ENCODE results near the gene FBXO46. TPM values are rescaled to one million over a fixed set of nuclear protein-coding genes. Genes with fewer than 3 reads are reported as not detected.

FBXO46 gene
- polyA plus RNA-seq, 1 donor = 13.9 TPM

DNA sequence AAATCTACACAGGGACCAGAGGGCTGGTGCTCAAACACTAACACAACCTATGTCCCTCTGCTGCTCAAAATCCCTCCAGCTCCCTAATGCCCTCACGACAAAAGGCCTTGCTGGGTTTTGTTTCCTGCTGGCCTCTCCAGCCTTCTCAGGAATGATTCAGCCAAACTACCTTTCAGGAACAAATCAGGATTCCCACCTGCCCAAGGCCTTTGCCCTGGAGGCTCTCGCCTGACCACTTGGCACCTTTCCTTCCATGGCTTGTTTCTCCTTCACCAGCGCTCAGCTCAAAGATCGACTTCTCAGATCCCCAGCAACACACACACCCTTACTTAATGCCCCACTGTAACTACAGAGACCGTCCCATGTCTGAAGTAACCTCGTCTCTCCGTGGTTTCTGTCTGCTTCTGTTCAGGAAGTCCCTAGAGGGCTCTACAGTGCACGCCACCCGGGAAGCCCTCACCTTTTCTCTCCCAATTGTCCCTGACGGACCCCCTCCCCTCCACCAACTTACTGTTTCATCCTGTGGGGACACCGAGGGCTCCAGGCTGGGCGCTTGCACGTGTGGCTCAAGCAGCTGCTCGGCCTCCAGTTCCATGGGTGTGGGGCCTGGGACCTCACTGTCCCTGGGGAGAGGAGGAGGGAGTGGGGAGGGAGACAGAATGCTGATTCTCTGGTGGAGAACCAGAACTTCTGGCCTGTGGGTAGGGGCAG, 41.6 kb upstream of the FBXO46 start:
- WGBS (ENCODE audit: insufficient coverage, low lambda C conversion rate) = 100% methylated on average over 1 of the region's 14 CpGs
- H3K27ac ChIP-seq (ENCODE audit: low read length) = peak overlapping the region; percentile 6
- H3K4me1 ChIP-seq (ENCODE audit: control insufficient read depth, insufficient read depth, low read length) = peaks cover 43% of the 10 kb centered on the region
- DNase-seq = peak in 1 of 2 donors; percentile 17
- peaks cover 14% of the 10 kb centered on the region for H3K36me3 ChIP-seq (ENCODE audit: control insufficient read depth, insufficient read depth, low read length)
- H3K4me3 ChIP-seq (ENCODE audit: low read length) = no peak overlapping the region
- peaks cover 5% of the 10 kb centered on the region for H3K9me3 ChIP-seq (ENCODE audit: control insufficient read depth, low read depth, low read length)
- H3K27me3 ChIP-seq (ENCODE audit: control insufficient read depth, insufficient read depth, low read length) = no peaks in the 10 kb centered on the region

DNA sequence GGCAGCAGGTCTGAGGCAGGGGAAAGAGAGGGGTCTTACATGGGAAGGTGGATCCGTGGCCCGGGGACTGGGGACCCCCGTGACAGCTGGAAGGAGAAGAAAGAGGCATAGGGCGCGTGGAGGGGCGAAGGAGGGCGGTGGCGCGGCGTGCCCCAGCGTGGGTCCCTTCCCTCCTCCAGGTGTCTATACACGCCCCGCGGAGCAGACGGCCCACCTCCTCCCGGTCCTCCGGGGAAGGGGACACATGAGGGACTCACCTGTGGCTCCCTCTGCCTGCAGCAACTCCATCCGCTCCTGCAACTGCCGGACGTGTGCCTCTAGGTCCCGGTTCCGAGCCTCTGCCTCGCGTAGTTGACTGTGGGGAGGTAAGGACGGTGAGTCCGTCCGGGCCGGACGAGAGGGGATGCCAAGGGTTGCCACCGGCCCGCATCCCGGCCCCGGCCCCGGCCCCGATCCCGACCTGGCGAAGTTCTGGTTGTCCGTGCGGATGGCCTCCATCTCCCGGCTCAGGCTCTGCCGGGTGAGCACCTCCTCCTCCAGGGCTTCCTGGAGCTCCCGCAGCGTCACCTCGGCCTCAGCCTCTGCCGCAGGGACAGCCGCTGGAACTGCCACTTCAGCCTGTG, 40.7 kb upstream of the FBXO46 start:
- Histone ChIP-seq H3K4me1 (ENCODE audit: control insufficient read depth, insufficient read depth, low read length) (peaks cover 51% of the 10 kb centered on the region), H3K36me3 (ENCODE audit: control insufficient read depth, insufficient read depth, low read length) (peaks cover 6% of the 10 kb centered on the region), H3K4me3 (ENCODE audit: low read length) (peak overlapping the region; percentile 40), H3K27ac (ENCODE audit: low read length) (peak overlapping the region; percentile 98), H3K9me3 (ENCODE audit: control insufficient read depth, low read depth, low read length) (peaks cover 9% of the 10 kb centered on the region), H3K27me3 (ENCODE audit: control insufficient read depth, insufficient read depth, low read length) (no peaks in the 10 kb centered on the region)
- no CpG with 5 or more reads among the region's 46 CpGs for WGBS (ENCODE audit: insufficient coverage, low lambda C conversion rate)
- DNase-seq = peak in 1 of 2 donors; percentile 18

DNA sequence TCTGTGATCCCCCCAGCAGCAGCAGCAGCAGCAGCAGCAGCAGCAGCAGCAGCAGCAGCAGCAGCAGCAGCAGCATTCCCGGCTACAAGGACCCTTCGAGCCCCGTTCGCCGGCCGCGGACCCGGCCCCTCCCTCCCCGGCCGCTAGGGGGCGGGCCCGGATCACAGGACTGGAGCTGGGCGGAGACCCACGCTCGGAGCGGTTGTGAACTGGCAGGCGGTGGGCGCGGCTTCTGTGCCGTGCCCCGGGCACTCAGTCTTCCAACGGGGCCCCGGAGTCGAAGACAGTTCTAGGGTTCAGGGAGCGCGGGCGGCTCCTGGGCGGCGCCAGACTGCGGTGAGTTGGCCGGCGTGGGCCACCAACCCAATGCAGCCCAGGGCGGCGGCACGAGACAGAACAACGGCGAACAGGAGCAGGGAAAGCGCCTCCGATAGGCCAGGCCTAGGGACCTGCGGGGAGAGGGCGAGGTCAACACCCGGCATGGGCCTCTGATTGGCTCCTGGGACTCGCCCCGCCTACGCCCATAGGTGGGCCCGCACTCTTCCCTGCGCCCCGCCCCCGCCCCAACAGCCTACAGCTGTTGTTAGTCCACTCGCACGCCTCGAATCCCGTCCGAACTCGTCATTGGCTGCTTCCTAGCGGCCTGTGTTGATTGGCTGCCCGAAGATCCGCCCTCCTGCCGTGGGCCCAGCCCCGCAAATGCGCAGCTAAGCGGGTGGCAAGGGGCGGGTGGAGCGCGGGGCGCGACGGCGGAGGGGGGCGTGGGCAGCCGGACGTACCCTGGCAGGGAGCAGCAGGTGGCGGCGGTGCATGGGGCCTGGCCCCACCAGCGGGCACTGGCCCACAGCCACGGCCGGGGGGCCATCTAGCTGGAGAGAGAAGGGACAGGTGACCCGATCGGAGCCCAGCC, 39.8 kb upstream of the FBXO46 start:
- H3K4me1 ChIP-seq (ENCODE audit: control insufficient read depth, insufficient read depth, low read length) = peaks cover 59% of the 10 kb centered on the region
- peak overlapping the region; percentile 68 for H3K4me3 ChIP-seq (ENCODE audit: low read length)
- H3K36me3 ChIP-seq (ENCODE audit: control insufficient read depth, insufficient read depth, low read length) = peaks cover 6% of the 10 kb centered on the region
- no CpG with 5 or more reads among the region's 79 CpGs for WGBS (ENCODE audit: insufficient coverage, low lambda C conversion rate)
- peak overlapping the region; percentile 98 for H3K27ac ChIP-seq (ENCODE audit: low read length)
- peak; percentile 97 to 99 for DNase-seq
- H3K27me3 ChIP-seq (ENCODE audit: control insufficient read depth, insufficient read depth, low read length) = no peaks in the 10 kb centered on the region
- peaks cover 9% of the 10 kb centered on the region for H3K9me3 ChIP-seq (ENCODE audit: control insufficient read depth, low read depth, low read length)

DNA sequence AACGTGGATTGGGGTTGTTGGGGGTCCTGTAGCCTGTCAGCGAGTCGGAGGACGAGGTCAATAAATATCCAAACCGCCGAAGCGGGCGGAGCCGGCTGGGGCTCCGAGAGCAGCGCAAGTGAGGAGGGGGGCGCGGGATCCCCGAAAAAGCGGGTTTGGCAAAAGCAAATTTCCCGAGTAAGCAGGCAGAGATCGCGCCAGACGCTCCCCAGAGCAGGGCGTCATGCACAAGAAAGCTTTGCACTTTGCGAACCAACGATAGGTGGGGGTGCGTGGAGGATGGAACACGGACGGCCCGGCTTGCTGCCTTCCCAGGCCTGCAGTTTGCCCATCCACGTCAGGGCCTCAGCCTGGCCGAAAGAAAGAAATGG, 39.1 kb upstream of the FBXO46 start:
- Histone ChIP-seq H3K27me3 (ENCODE audit: control insufficient read depth, insufficient read depth, low read length) (no peaks in the 10 kb centered on the region), H3K4me3 (ENCODE audit: low read length) (peak overlapping the region; percentile 68), H3K4me1 (ENCODE audit: control insufficient read depth, insufficient read depth, low read length) (peaks cover 55% of the 10 kb centered on the region), H3K36me3 (ENCODE audit: control insufficient read depth, insufficient read depth, low read length) (peaks cover 11% of the 10 kb centered on the region), H3K9me3 (ENCODE audit: control insufficient read depth, low read depth, low read length) (peaks cover 9% of the 10 kb centered on the region), H3K27ac (ENCODE audit: low read length) (peak overlapping the region; percentile 98)
- no CpG with 5 or more reads among the region's 28 CpGs for WGBS (ENCODE audit: insufficient coverage, low lambda C conversion rate)
- DNase-seq = peak in 1 of 2 donors; percentile 76

- Histone ChIP-seq H3K9me3 (ENCODE audit: control insufficient read depth, low read depth, low read length) (peaks cover 9% of the 10 kb centered on the region), H3K4me3 (ENCODE audit: low read length) (peak within 1 kb of the TSS; percentile 86), H3K27me3 (ENCODE audit: control insufficient read depth, insufficient read depth, low read length) (peaks cover 3% of the 10 kb centered on the region), H3K36me3 (ENCODE audit: control insufficient read depth, insufficient read depth, low read length) (peaks cover 11% of the 10 kb centered on the region), H3K27ac (ENCODE audit: low read length) (peak within 1 kb of the TSS; percentile 98), H3K4me1 (ENCODE audit: control insufficient read depth, insufficient read depth, low read length) (peaks cover 55% of the 10 kb centered on the region)
- peak; percentile 98 to 99 for DNase-seq
- 0% methylated on average over 2 of the region's 70 CpGs for WGBS (ENCODE audit: insufficient coverage, low lambda C conversion rate)
Observed at GRCh38 chr19:45768984-45769782, 38.5 kb upstream of the FBXO46 start, which contains the start of gene SIX5. SIX5 (minus strand) TSS chr19:45769252; CDS start chr19:45768844, 408 bp downstream.

DNA sequence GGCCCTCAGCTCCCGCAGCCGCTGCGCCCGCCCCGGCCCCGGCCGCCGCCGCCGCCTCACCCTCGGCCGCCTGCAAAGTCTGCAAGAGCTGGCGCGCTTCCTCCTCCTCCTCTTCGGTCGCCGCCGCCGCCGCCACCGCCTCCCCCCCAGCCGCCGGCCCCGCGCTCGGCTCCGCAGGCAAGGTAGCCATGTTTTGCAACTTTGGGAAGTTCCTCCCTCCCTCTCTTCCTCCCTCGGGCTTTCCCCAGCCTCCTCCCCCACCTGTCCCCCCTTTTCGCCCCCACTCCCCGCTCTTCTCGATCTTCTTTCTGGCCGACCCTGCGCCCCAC, 37.9 kb upstream of the FBXO46 start:
- Histone ChIP-seq H3K27ac (ENCODE audit: low read length) (peak overlapping the region; percentile 96), H3K4me3 (ENCODE audit: low read length) (peak overlapping the region; percentile 86), H3K36me3 (ENCODE audit: control insufficient read depth, insufficient read depth, low read length) (peaks cover 11% of the 10 kb centered on the region), H3K4me1 (ENCODE audit: control insufficient read depth, insufficient read depth, low read length) (peaks cover 58% of the 10 kb centered on the region), H3K9me3 (ENCODE audit: control insufficient read depth, low read depth, low read length) (peaks cover 9% of the 10 kb centered on the region), H3K27me3 (ENCODE audit: control insufficient read depth, insufficient read depth, low read length) (peaks cover 8% of the 10 kb centered on the region)
- no peak for DNase-seq
- no CpG with 5 or more reads among the region's 33 CpGs for WGBS (ENCODE audit: insufficient coverage, low lambda C conversion rate)

GRCh38 chr19:45767881-45768654, 37.4 kb upstream of the FBXO46 start:
- H3K36me3 ChIP-seq (ENCODE audit: control insufficient read depth, insufficient read depth, low read length) = peaks cover 11% of the 10 kb centered on the region
- WGBS (ENCODE audit: insufficient coverage, low lambda C conversion rate) = no CpG with 5 or more reads among the region's 102 CpGs
- peak in 1 of 2 donors; percentile 75 for DNase-seq
- peaks cover 55% of the 10 kb centered on the region for H3K4me1 ChIP-seq (ENCODE audit: control insufficient read depth, insufficient read depth, low read length)
- peaks cover 9% of the 10 kb centered on the region for H3K27me3 ChIP-seq (ENCODE audit: control insufficient read depth, insufficient read depth, low read length)
- H3K9me3 ChIP-seq (ENCODE audit: control insufficient read depth, low read depth, low read length) = peaks cover 9% of the 10 kb centered on the region
- H3K4me3 ChIP-seq (ENCODE audit: low read length) = peak overlapping the region; percentile 67
- peak overlapping the region; percentile 71 for H3K27ac ChIP-seq (ENCODE audit: low read length)

GRCh38 chr19:45767410-45767880, 36.7 kb upstream of the FBXO46 start:
- H3K4me1 ChIP-seq (ENCODE audit: control insufficient read depth, insufficient read depth, low read length) = peaks cover 49% of the 10 kb centered on the region
- peak overlapping the region; percentile 67 for H3K4me3 ChIP-seq (ENCODE audit: low read length)
- no CpG with 5 or more reads among the region's 31 CpGs for WGBS (ENCODE audit: insufficient coverage, low lambda C conversion rate)
- DNase-seq = peak in 1 of 2 donors; percentile 72
- peaks cover 9% of the 10 kb centered on the region for H3K9me3 ChIP-seq (ENCODE audit: control insufficient read depth, low read depth, low read length)
- peak overlapping the region; percentile 71 for H3K27ac ChIP-seq (ENCODE audit: low read length)
- peaks cover 8% of the 10 kb centered on the region for H3K36me3 ChIP-seq (ENCODE audit: control insufficient read depth, insufficient read depth, low read length)
- peaks cover 11% of the 10 kb centered on the region for H3K27me3 ChIP-seq (ENCODE audit: control insufficient read depth, insufficient read depth, low read length)

DNA sequence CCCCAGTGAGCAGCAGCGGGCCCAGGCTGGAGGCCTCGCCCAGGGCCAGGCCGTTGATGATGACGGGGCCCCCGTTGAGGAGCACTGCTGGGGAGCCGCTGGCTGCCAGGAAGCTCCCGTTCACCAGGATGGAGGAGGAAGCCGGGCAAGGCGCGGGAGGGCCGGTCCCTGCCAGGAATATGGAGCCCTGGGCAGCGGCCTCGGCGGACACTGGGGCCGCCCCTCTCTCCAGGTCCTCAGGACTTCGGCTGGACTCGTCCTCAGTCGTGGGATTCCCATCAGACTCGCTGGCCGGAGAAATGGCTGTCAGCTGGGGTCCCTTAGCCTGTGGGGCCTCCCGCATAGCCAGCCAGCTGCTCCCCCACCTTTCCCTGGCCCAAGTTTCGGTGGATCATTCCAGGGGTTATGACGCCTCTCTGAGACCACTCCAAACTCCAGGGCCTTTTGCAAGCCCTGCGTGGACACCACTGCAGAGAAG, 36.2 kb upstream of the FBXO46 start:
- peak overlapping the region; percentile 60 for H3K27ac ChIP-seq (ENCODE audit: low read length)
- peak overlapping the region; percentile 67 for H3K4me3 ChIP-seq (ENCODE audit: low read length)
- peaks cover 45% of the 10 kb centered on the region for H3K4me1 ChIP-seq (ENCODE audit: control insufficient read depth, insufficient read depth, low read length)
- no CpG with 5 or more reads among the region's 24 CpGs for WGBS (ENCODE audit: insufficient coverage, low lambda C conversion rate)
- peaks cover 11% of the 10 kb centered on the region for H3K27me3 ChIP-seq (ENCODE audit: control insufficient read depth, insufficient read depth, low read length)
- H3K9me3 ChIP-seq (ENCODE audit: control insufficient read depth, low read depth, low read length) = peaks cover 9% of the 10 kb centered on the region
- peaks cover 4% of the 10 kb centered on the region for H3K36me3 ChIP-seq (ENCODE audit: control insufficient read depth, insufficient read depth, low read length)
- peak in 1 of 2 donors; percentile 23 for DNase-seq
